H1 (cell line): Measurements from ENCODE around the gene NCAPG. TPM values are rescaled to one million over a fixed set of nuclear protein-coding genes. Genes with fewer than 3 reads are reported as not detected.

ENCODE experiments used
- CTCF ChIA-PET: fragments of 300-600 bp; sonication (Branson Sonifier 250); formaldehyde crosslinking; loops from one replicate; lab custom pipeline; 2021; ENCODE audit not compliant: partially characterized antibody; lab: Charles Lee
- POLR2A ChIA-PET: fragments of 300-600 bp; sonication (Branson Sonifier 250); formaldehyde crosslinking; loops from one replicate; lab custom pipeline; 2021; ENCODE audit warnings: inconsistent platforms; ENCODE audit not compliant: partially characterized antibody; lab: Charles Lee
- DNase-seq, 2 experiments: peaks; one replicate each; pipeline versions ENCODE4 v3.0.0 to v3.0.0-alpha.2; 2010 to 2022; ENCODE audit warnings: low spot score in 2 of 2, low read depth in 1 of 2, mixed read lengths in 1 of 2
- FAIRE-seq: peaks from 2 replicates; lab custom pipeline; 2011; peaks lifted over from hg19 to GRCh38; lab: Jason Lieb, UNC
- H2AFZ ChIP-seq: 2 replicates; pipeline ENCODE4 v1.8.1; 2012; ENCODE audit warnings: low read length, inconsistent platforms
- H2AK5ac ChIP-seq: 2 replicates; pipeline ENCODE4 v1.6.1; 2013; ENCODE audit warnings: low read depth, low read length
- H2BK120ac ChIP-seq: replicated peaks from 2 replicates; pipeline ENCODE3; 2013; ENCODE audit warnings: low read depth, low read length, inconsistent platforms
- H2BK12ac ChIP-seq: 2 replicates; pipeline ENCODE4 v1.6.1; 2013; ENCODE audit warnings: low read depth, low read length
- H2BK15ac ChIP-seq: 2 replicates; pipeline ENCODE4 v1.6.1; 2013; ENCODE audit warnings: low read length
- H2BK20ac ChIP-seq: 2 replicates; pipeline ENCODE4 v1.6.1; 2013; ENCODE audit warnings: low read length
- H2BK5ac ChIP-seq: 2 replicates; pipeline ENCODE4 v1.6.1; 2013; ENCODE audit warnings: low read depth, low read length
- H3K14ac ChIP-seq: 2 replicates; pipeline ENCODE4 v1.6.1; 2013; ENCODE audit warnings: inconsistent platforms; ENCODE audit not compliant: insufficient read length
- H3K18ac ChIP-seq: 2 replicates; pipeline ENCODE4 v1.6.1; 2013; ENCODE audit warnings: low read length; ENCODE audit errors: extremely low read depth
- H3K23ac ChIP-seq: 2 replicates; pipeline ENCODE4 v1.6.1; 2013; ENCODE audit warnings: inconsistent platforms; ENCODE audit not compliant: insufficient read length
- H3K23me2 ChIP-seq: 2 replicates; pipeline ENCODE4 v1.6.1; 2013; ENCODE audit warnings: low read depth, low read length
- H3K27ac ChIP-seq: 2 replicates; pipeline ENCODE4 v1.6.1; 2011; ENCODE audit warnings: low read depth, low read length, inconsistent platforms
- H3K27me3 ChIP-seq, 4 experiments: replicated peaks in 1 of 4; 1 replicate in 1 of 4; 2 replicates in 3 of 4; pipeline versions ENCODE4 v1.6.1 to v1.8.1; 2011 to 2013; ENCODE audit warnings: low read length in 3 of 4, mild to moderate bottlenecking in 3 of 4, inconsistent platforms in 2 of 4, mixed read lengths in 2 of 4, moderate library complexity in 1 of 4; ENCODE audit not compliant: control insufficient read depth in 3 of 4, insufficient read depth in 3 of 4; ENCODE audit errors: extremely low read depth in 1 of 4
- H3K36me3 ChIP-seq, 4 experiments: 2 replicates each; pipeline versions ENCODE4 v1.6.1 to v1.8.1; 2011 to 2013; ENCODE audit warnings: mild to moderate bottlenecking in 4 of 4, low read length in 3 of 4, moderate library complexity in 2 of 4, control low read depth in 1 of 4, inconsistent platforms in 1 of 4; ENCODE audit not compliant: insufficient read depth in 4 of 4, control insufficient read depth in 2 of 4
- H3K4ac ChIP-seq: replicated peaks from 2 replicates; pipeline ENCODE3; 2013; ENCODE audit warnings: low read length, low read depth, mixed read lengths, inconsistent platforms; ENCODE audit not compliant: insufficient read length
- H3K4me1 ChIP-seq, 4 experiments: replicated peaks in 1 of 4; 1 replicate in 1 of 4; 2 replicates in 3 of 4; pipeline versions ENCODE4 v1.6.1 to v1.8.1; 2011 to 2013; ENCODE audit warnings: low read length in 3 of 4, inconsistent platforms in 2 of 4, mixed read lengths in 1 of 4; ENCODE audit not compliant: insufficient read depth in 4 of 4, control insufficient read depth in 3 of 4
- H3K4me2 ChIP-seq, 2 experiments: 2 replicates each; pipeline versions ENCODE4 v1.6.1 to v1.8.1; 2011 to 2013; ENCODE audit warnings: low read depth in 2 of 2, low read length in 2 of 2, control low read depth in 1 of 2, inconsistent platforms in 1 of 2, mild to moderate bottlenecking in 1 of 2; ENCODE audit not compliant: insufficient read depth in 1 of 2
- H3K4me3 ChIP-seq, 4 experiments: fragments of 200-600, 300-600 bp in 1 of 4; sonication (generic), shearing (Covaris generic), sonication (Bioruptor Twin) in 1 of 4; 2 replicates each; pipeline versions ENCODE4 v1.5.1 to v1.8.1; 2011 to 2016; ENCODE audit warnings: low read length in 4 of 4, low read depth in 3 of 4, control low read depth in 2 of 4, inconsistent platforms in 2 of 4, mild to moderate bottlenecking in 2 of 4, mixed read lengths in 1 of 4, moderate library complexity in 1 of 4; ENCODE audit not compliant: insufficient read depth in 2 of 4; ENCODE audit errors: extremely low read depth in 1 of 4
- H3K56ac ChIP-seq: replicated peaks from 2 replicates; pipeline ENCODE3; 2013; ENCODE audit warnings: low read depth, mild to moderate bottlenecking, mixed read lengths, low read length, inconsistent platforms; ENCODE audit not compliant: insufficient read length
- H3K79me1 ChIP-seq: 2 replicates; pipeline ENCODE4 v1.6.1; 2013; ENCODE audit warnings: low read depth, low read length, control low read depth
- H3K79me2 ChIP-seq, 2 experiments: 2 replicates each; pipeline versions ENCODE4 v1.6.1 to v1.8.1; 2012 to 2013; ENCODE audit warnings: low read length in 2 of 2, mild to moderate bottlenecking in 2 of 2, inconsistent platforms in 1 of 2; ENCODE audit not compliant: insufficient read depth in 2 of 2, control insufficient read depth in 1 of 2
- H3K9ac ChIP-seq, 4 experiments: replicated peaks in 1 of 4; 1 replicate in 1 of 4; 2 replicates in 3 of 4; pipeline versions ENCODE4 v1.6.1 to v1.8.1; 2011 to 2013; ENCODE audit warnings: low read depth in 3 of 4, low read length in 3 of 4, control low read depth in 2 of 4, mild to moderate bottlenecking in 2 of 4, moderate library complexity in 2 of 4, inconsistent platforms in 1 of 4; ENCODE audit errors: extremely low read depth in 1 of 4
- H3K9me3 ChIP-seq, 2 experiments: 2 replicates each; pipeline versions ENCODE4 v1.6.1 to v1.8.1; 2012 to 2013; ENCODE audit warnings: mild to moderate bottlenecking in 2 of 2, moderate library complexity in 2 of 2, control low read depth in 1 of 2, inconsistent platforms in 1 of 2, low read depth in 1 of 2, low read length in 1 of 2, mixed read lengths in 1 of 2; ENCODE audit not compliant: insufficient read depth in 2 of 2
- H4K20me1 ChIP-seq, 2 experiments: replicated peaks in 1 of 2; 2 replicates each; pipeline versions ENCODE3 to v1.8.1; 2011 to 2013; ENCODE audit warnings: inconsistent platforms in 2 of 2, low read length in 2 of 2, mild to moderate bottlenecking in 1 of 2; ENCODE audit not compliant: insufficient read depth in 2 of 2, control insufficient read depth in 1 of 2
- H4K5ac ChIP-seq: 2 replicates; pipeline ENCODE4 v1.6.1; 2013; ENCODE audit warnings: low read length, low read depth, mixed read lengths, inconsistent platforms; ENCODE audit not compliant: insufficient read length
- H4K8ac ChIP-seq: 2 replicates; pipeline ENCODE4 v1.8.0; 2013; ENCODE audit warnings: mild to moderate bottlenecking, moderate library complexity, low read length, inconsistent platforms; ENCODE audit not compliant: insufficient read depth; ENCODE audit errors: extremely low read depth
- H4K91ac ChIP-seq: replicated peaks from 2 replicates; pipeline ENCODE3; 2013; ENCODE audit warnings: low read length, mixed read lengths, inconsistent platforms; ENCODE audit not compliant: insufficient read length
- ATF3 ChIP-seq: IDR thresholded peaks from 2 replicates; pipeline ENCODE4 v1.6.1; 2011; ENCODE audit warnings: low read depth, mild to moderate bottlenecking, low read length; ENCODE audit not compliant: insufficient read depth
- FOSL1 ChIP-seq: IDR thresholded peaks from 2 replicates; pipeline ENCODE4 v1.6.1; 2011; ENCODE audit warnings: mild to moderate bottlenecking, low read depth, low read length, moderate library complexity; ENCODE audit not compliant: insufficient read depth
- GTF2F1 ChIP-seq: IDR thresholded peaks from 2 replicates; pipeline ENCODE4 v1.6.1; 2012; ENCODE audit warnings: low read depth, low read length, improper control_type of control experiment, borderline replicate concordance
- POLR2A ChIP-seq, 2 experiments: IDR thresholded peaks; 1 replicate in 1 of 2; 2 replicates in 1 of 2; pipeline ENCODE4 v1.6.1; 2011; ENCODE audit warnings: low read depth in 2 of 2, low read length in 2 of 2, mild to moderate bottlenecking in 2 of 2; ENCODE audit errors: control extremely low read depth in 1 of 2
- TCF12 ChIP-seq: IDR thresholded peaks from 2 replicates; pipeline ENCODE4 v1.6.1; 2011; ENCODE audit warnings: low read depth, mild to moderate bottlenecking, low read length
- WGBS, 2 experiments: shearing (Covaris generic) in 1 of 2; methylation state at CpG; one replicate each; pipeline versions ENCODE4 v1.1.6 to v1.1.7; 2013 to 2015; ENCODE audit warnings: low lambda C conversion rate in 2 of 2, mixed read lengths in 2 of 2, inconsistent platforms in 1 of 2, low coverage in 1 of 2, missing lambda C conversion rate in 1 of 2; ENCODE audit not compliant: insufficient replicate concordance in 2 of 2, insufficient coverage in 1 of 2, insufficient read length in 1 of 2; ENCODE audit errors: extremely low coverage in 1 of 2, missing lambda C conversion rate in 1 of 2; 5-methylcytosine and 5-hydroxymethylcytosine counted together
- polyA plus RNA-seq, 7 experiments: library from polyadenylated mRNA; depleted of rRNA in 3 of 7; stranded (reverse) in 5 of 7; unstranded in 2 of 7; fragments of >200 nt in 5 of 7; fragments of 200-250 nt in 2 of 7; gene quantifications; 1 replicate in 5 of 7; 2 replicates in 1 of 7; 4 replicates in 1 of 7; pipeline versions ENCODE4 v1.2.1 to v1.2.3, GENCODE V29; 2011 to 2013; ENCODE audit warnings: missing spikeins in 2 of 7, mixed read lengths in 2 of 7
- total RNA-seq: library from RNA; stranded (reverse); fragmentation: NEBNext Ultra II Directional; extraction: Animal tissue kit (Norgen Biotek cat#: 25700); gene quantifications from 2 replicates; pipeline ENCODE4 v1.2.1, GENCODE V29; 2021

Gene NCAPG
- total and polyA plus RNA-seq, 2 of the 8 experiments (the other 6 are each of a cell fraction or from before 2014, with no cell fraction given), result 12.9 to 52.3 TPM

GRCh38 chr4:17876943-17877342 is 66.2 kb downstream of the NCAPG start:
- Histone ChIP-seq H4K20me1 (no peaks in the 10 kb centered on the region), H3K14ac (no peak overlapping the region), H3K27me3 (no peaks in the 10 kb centered on the region), H2BK5ac (no peak overlapping the region), H3K9ac (no peak overlapping the region), H3K9me3 (no peaks in the 10 kb centered on the region), H3K27ac (no peak overlapping the region), H2BK120ac (no peak overlapping the region), H4K8ac (no peak overlapping the region), H2AFZ (no peak overlapping the region), H3K23ac (no peak overlapping the region), H3K18ac (no peak overlapping the region), H3K79me1 (no peaks in the 10 kb centered on the region), H4K91ac (no peak overlapping the region), H2AK5ac (no peak overlapping the region), H3K4me2 (no peak overlapping the region), H3K79me2 (no peaks in the 10 kb centered on the region), H2BK20ac (no peak overlapping the region), H2BK15ac (no peak overlapping the region), H3K4ac (no peak overlapping the region), H2BK12ac (no peak overlapping the region), H4K5ac (no peak overlapping the region), H3K4me1 (no peaks in the 10 kb centered on the region), H3K23me2 (no peaks in the 10 kb centered on the region), H3K56ac (no peak overlapping the region), H3K4me3 (no peak overlapping the region), H3K36me3 (no peaks in the 10 kb centered on the region; a peak in 1 of 8 replicates)
- CTCF ChIA-PET, result no interaction called here
- DNase-seq (no peak), FAIRE-seq (no peak)
- POLR2A ChIA-PET, result no interaction called here
- 87% methylated on average over 4 of the region's 4 CpGs; no CpG with 5 or more reads in 1 of the 2 experiments for WGBS, 2 experiments
- TF ChIP-seq GTF2F1 (no peak), TCF12 (no peak), ATF3 (no peak), FOSL1 (no peak), POLR2A (IDR thresholded peaks at IDR 0.05; ENCODE audit: control extremely low read depth in 1 of 2, low read depth in 2 of 2, low read length in 2 of 2) (no peak)
